SU-DHL-6 (cell line): ENCODE results near the gene PXMP4.
"Not testable (repeated sequence)": the region's sequence is repeated elsewhere in the genome, so short reads cannot be mapped to it uniquely, and the experiment has no call there.

Experiments used
- EZH2phosphoT487 ChIP-seq: fragments of 200-600 bp; sonication (generic), shearing (Covaris generic); conservative IDR thresholded peaks from 2 replicates; pipeline ENCODE4 v1.6.1; 2018; ENCODE audit warnings: mild to moderate bottlenecking, antibody characterized with exemption, low read length, moderate library complexity, mixed read lengths
- TF ChIP-seq, protein P1 (sequence below): fragments of 200-600 bp; sonication (generic); IDR thresholded peaks from one replicate; pipeline ENCODE4 v1.5.1; 2017; ENCODE audit warnings: antibody characterized with exemption, mild to moderate bottlenecking, low read length, moderate library complexity; ENCODE audit not compliant: insufficient read depth, poor library complexity, severe bottlenecking

DNA sequence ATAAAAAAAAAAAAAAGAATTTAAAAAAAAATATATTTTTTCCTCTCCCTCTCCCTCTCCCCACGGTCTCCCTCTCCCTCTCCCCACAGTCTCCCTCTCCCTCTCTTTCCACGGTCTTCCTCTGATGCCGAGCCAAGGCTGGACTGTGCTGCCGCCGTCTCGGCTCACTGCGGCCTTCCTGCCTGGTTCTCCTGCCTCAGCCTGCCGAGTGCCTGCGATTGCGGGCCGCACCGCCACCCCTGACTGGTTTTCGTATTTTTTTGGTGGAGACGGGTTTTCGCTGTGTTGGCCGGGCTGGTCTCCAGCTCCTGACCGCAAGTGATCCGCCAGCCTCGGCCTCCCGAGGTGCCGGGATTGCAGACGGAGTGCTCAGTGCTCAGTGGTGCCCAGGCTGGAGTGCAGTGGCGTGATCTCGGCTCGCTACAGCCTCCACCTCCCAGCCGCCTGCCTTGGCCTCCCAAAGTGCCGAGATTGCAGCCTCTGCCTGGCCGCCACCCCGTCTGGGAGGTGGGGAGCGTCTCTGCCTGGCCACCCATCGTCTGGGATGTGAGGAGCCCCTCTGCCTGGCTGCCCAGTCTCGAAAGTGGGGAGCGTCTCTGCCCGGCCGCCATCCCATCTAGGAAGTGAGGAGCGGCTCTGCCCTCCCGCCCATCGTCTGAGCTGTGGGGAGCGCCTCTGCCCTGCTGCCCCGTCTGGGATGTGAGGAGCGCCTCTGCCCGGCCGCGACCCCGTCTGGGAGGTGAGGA lies 19.2 kb downstream of the PXMP4 start:
- TF ChIP-seq, protein P1, sequence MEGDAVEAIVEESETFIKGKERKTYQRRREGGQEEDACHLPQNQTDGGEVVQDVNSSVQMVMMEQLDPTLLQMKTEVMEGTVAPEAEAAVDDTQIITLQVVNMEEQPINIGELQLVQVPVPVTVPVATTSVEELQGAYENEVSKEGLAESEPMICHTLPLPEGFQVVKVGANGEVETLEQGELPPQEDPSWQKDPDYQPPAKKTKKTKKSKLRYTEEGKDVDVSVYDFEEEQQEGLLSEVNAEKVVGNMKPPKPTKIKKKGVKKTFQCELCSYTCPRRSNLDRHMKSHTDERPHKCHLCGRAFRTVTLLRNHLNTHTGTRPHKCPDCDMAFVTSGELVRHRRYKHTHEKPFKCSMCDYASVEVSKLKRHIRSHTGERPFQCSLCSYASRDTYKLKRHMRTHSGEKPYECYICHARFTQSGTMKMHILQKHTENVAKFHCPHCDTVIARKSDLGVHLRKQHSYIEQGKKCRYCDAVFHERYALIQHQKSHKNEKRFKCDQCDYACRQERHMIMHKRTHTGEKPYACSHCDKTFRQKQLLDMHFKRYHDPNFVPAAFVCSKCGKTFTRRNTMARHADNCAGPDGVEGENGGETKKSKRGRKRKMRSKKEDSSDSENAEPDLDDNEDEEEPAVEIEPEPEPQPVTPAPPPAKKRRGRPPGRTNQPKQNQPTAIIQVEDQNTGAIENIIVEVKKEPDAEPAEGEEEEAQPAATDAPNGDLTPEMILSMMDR = not testable (repeated sequence)
- not testable (repeated sequence) for TF ChIP-seq EZH2phosphoT487
